PFSK-1 (cell line): Measurements from ENCODE around the gene RCC2.

Source experiments
- FOXP2 ChIP-seq: optimal IDR thresholded peaks from 2 replicates; pipeline ENCODE3; 2011; ENCODE audit warnings: borderline replicate concordance, control low read depth, inconsistent platforms; ENCODE audit not compliant: insufficient read depth; ENCODE audit errors: extremely low read length, extremely low read depth
- POLR2AphosphoS5 ChIP-seq: IDR thresholded peaks from 2 replicates; pipeline ENCODE4 v1.6.1; 2012; ENCODE audit warnings: low read depth, mild to moderate bottlenecking, control low read depth, low read length, moderate library complexity
- SIN3A ChIP-seq: IDR thresholded peaks from 2 replicates; pipeline ENCODE4 v1.6.1; 2012; ENCODE audit warnings: mild to moderate bottlenecking, low read length, moderate library complexity, borderline replicate concordance; ENCODE audit not compliant: insufficient read depth
- TAF1 ChIP-seq: IDR thresholded peaks from 2 replicates; pipeline ENCODE4 v1.6.1; 2012; ENCODE audit warnings: low read length, control low read depth, borderline replicate concordance; ENCODE audit not compliant: insufficient read depth
- TF ChIP-seq, protein P1 (sequence below), 2 experiments: IDR thresholded peaks; 2 replicates each; pipeline versions ENCODE4 v1.6.1 to v1.8.0; 2011 to 2012; ENCODE audit warnings: low read depth in 2 of 2, low read length in 2 of 2, control low read depth in 1 of 2, inconsistent platforms in 1 of 2, mild to moderate bottlenecking in 1 of 2, moderate library complexity in 1 of 2; ENCODE audit not compliant: insufficient read depth in 1 of 2

Gene RCC2

DNA sequence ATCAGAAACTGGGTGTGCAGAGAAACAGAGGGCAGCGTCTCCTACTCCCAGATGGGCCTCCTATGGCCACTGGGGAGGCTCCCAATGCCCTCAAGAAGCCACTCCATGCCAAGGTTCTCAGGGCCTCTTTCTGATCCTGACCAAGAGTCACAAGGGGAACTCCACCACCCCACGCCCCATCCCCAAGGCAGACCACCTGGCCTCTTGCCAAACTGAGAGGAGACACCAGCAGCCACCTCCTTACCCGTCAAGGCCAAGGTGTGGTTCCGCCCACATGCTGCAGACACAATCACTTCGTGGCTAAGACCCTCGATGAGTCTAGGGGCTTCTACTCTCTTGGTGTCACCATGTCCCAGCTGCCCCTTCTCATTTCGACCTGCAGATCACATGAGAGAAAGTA lies 17.0 kb downstream of the RCC2 start:
- TF ChIP-seq FOXP2 = no peak
- TF ChIP-seq SIN3A = no peak
- TF ChIP-seq POLR2AphosphoS5 = no peak
- no peak for TF ChIP-seq TAF1
- TF ChIP-seq, protein P1, sequence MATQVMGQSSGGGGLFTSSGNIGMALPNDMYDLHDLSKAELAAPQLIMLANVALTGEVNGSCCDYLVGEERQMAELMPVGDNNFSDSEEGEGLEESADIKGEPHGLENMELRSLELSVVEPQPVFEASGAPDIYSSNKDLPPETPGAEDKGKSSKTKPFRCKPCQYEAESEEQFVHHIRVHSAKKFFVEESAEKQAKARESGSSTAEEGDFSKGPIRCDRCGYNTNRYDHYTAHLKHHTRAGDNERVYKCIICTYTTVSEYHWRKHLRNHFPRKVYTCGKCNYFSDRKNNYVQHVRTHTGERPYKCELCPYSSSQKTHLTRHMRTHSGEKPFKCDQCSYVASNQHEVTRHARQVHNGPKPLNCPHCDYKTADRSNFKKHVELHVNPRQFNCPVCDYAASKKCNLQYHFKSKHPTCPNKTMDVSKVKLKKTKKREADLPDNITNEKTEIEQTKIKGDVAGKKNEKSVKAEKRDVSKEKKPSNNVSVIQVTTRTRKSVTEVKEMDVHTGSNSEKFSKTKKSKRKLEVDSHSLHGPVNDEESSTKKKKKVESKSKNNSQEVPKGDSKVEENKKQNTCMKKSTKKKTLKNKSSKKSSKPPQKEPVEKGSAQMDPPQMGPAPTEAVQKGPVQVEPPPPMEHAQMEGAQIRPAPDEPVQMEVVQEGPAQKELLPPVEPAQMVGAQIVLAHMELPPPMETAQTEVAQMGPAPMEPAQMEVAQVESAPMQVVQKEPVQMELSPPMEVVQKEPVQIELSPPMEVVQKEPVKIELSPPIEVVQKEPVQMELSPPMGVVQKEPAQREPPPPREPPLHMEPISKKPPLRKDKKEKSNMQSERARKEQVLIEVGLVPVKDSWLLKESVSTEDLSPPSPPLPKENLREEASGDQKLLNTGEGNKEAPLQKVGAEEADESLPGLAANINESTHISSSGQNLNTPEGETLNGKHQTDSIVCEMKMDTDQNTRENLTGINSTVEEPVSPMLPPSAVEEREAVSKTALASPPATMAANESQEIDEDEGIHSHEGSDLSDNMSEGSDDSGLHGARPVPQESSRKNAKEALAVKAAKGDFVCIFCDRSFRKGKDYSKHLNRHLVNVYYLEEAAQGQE (IDR thresholded peaks at IDR 0.05; ENCODE audit: insufficient read depth in 1 of 2, low read depth in 2 of 2, low read length in 2 of 2) = no peak

DNA sequence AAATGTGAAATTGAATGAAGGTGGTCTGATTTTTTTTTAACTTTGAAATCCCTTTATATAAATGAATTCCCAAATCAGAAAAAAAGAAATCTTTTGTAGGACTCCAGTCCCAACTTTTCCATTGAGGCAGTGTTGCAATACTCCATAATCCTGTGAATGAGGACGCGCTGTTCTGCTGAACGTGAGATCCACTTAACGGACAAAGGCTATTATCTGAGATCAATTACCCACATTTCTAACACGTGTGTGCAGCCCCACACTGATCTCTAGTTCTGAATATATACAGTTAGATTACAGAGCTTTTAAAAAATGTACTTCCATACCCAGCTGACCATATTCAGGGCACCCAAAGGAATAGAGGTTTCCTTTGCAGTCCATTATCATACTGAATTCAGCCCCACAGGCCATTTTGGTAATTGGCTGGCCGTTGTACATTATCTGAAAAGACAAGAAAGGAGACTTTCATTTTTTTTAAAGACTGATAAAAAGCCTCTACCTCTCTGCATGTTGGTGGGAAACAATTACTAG lies 19.0 kb downstream of the RCC2 start:
- no peak for TF ChIP-seq SIN3A
- TF ChIP-seq, protein P1 (IDR thresholded peaks at IDR 0.05; ENCODE audit: insufficient read depth in 1 of 2, low read depth in 2 of 2, low read length in 2 of 2) = no peak
- no peak for TF ChIP-seq POLR2AphosphoS5
- no peak for TF ChIP-seq TAF1
- no peak for TF ChIP-seq FOXP2

DNA sequence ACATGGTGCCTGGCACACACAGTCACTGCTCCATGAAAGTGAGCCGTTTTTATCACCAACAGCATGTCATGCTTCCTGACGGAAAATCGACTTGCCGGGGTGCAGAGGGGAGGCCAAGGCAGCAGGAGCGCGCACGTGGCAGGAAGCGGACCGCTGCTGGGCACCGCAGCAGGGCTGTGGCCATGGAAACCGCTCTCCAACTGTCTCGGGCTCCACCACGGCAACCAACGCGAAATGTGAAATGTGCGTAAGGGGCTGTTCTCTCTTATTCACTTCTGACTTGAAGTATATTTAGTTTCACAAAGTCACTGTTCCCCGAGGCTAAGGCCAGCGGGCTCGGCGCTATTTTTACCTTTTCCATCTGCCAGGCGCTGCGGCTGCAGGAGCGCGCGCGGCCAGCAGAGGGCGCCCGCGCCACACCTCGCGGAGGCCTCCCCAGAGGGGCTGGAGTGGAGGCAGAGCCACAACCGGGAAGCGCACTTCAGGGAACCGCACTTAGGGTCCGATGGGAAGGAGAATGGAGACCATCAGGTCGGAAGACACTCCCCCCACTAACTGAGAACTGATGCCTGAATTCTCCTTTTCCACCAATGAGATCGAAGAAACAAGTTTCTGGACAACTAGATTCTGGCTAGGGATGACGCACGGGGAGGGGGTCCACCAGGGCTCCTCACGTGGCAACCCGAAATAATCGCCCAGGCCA lies 19.7 kb downstream of the RCC2 start:
- TF ChIP-seq FOXP2 (peak; percentile 37), TAF1 (no peak), SIN3A (no peak), POLR2AphosphoS5 (no peak)
- TF ChIP-seq, protein P1 (IDR thresholded peaks at IDR 0.05; ENCODE audit: insufficient read depth in 1 of 2, low read depth in 2 of 2, low read length in 2 of 2) = no peak

- TF ChIP-seq POLR2AphosphoS5 (no peak), SIN3A (no peak), TAF1 (no peak), FOXP2 (no peak)
- TF ChIP-seq, protein P1 (IDR thresholded peaks at IDR 0.05; ENCODE audit: insufficient read depth in 1 of 2, low read depth in 2 of 2, low read length in 2 of 2) = no peak
These were observed 23.1 kb downstream of the RCC2 start for GRCh38 chr1:17416389-17416788.

- TF ChIP-seq, protein P1 (IDR thresholded peaks at IDR 0.05; ENCODE audit: insufficient read depth in 1 of 2, low read depth in 2 of 2, low read length in 2 of 2) = no peak
- TF ChIP-seq TAF1 (no peak), FOXP2 (no peak)
These were observed 25.5 kb downstream of the RCC2 start for GRCh38 chr1:17414022-17414421.
